Diencephalon (tissue), 1 donor: ENCODE data around the gene SHLD1. TPM values are rescaled to one million over a fixed set of nuclear protein-coding genes. Genes with fewer than 3 reads are reported as not detected.

Source experiments
- small RNA-seq: library from RNA; depleted of rRNA; stranded (forward); fragments of <200 nt; gene quantifications from one replicate; pipeline ENCODE3, GENCODE V24; 2014
- total RNA-seq: library from RNA; depleted of rRNA; stranded (reverse); fragments of >200 nt; gene quantifications from one replicate; pipeline ENCODE4 v1.2.3, GENCODE V29; 2014

The SHLD1 gene
- total RNA-seq = 6.9 TPM

GRCh38 chr20:5749952-5750779 lies at the start of gene SHLD1:
SHLD1 (plus strand) TSS chr20:5750401; CDS start chr20:5772866, 22,465 bp downstream.

Small RNAs within 50 kb of the gene (small RNA-seq; reads per million reads assigned to genes)
- gene RNU1-55P = not detected

Other genes starting within 250 kb of the SHLD1 start
- gene GPCPD1, start 139.4 kb upstream of the SHLD1 start, total RNA-seq = 45.7 TPM
- gene CHGB, start 161.1 kb downstream of the SHLD1 start, total RNA-seq = 85.3 TPM
- 9.7 TPM for gene TRMT6, start 200.1 kb downstream of the SHLD1 start, total RNA-seq
- gene MCM8, start 200.3 kb downstream of the SHLD1 start, total RNA-seq = 5.3 TPM